Upper lobe of left lung (tissue), 4 donors: ENCODE data around the gene ROR2.

Experiments used
- CTCF ChIP-seq, 6 experiments: fragments of 450-650 bp in 4 of 6; fragments of 200-600 bp in 2 of 6; sonication (generic) in 2 of 6; IDR thresholded peaks; one replicate each; pipeline ENCODE4 v1.5.1; 2016 to 2019; ENCODE audit warnings: antibody characterized with exemption in 6 of 6
- POLR2AphosphoS5 ChIP-seq, 2 donors: sonication (generic); formaldehyde crosslinking; IDR thresholded peaks; one replicate each; pipeline ENCODE4 v1.5.1; 2017; ENCODE audit warnings: antibody characterized with exemption in 2 of 2

- TF ChIP-seq CTCF (IDR thresholded peaks at IDR 0.05) (no peak), POLR2AphosphoS5 (IDR thresholded peaks at IDR 0.05) (no peak)
These were observed 101.9 kb downstream of the ROR2 start for GRCh38 chr9:91848146-91848545.
